ENCODE measurements around the gene ZNF423.

- no peak for TF ChIP-seq CTCF (IDR thresholded peaks at IDR 0.05)
- TF ChIP-seq POLR2A (IDR thresholded peaks at IDR 0.05): no peak
Measured at GRCh38 chr16:49515016-49515565, 340.8 kb downstream of the ZNF423 start.

All from lower leg skin (tissue), 3 donors.